Caco-2 (cell line): ENCODE data around the gene EGFR. TPM values are rescaled to one million over a fixed set of nuclear protein-coding genes. Genes with fewer than 3 reads are reported as not detected.
A peak's percentile ranks its signal among the peaks of the same experiment; 100 is the strongest.

Experiments used
- BruUV-seq: library from RNA; stranded (reverse); fragments of 400-500 nt; replicated peaks from 2 replicates; lab custom pipeline; 2021; lab: Mats Ljungman, UMichigan
- CTCF ChIA-PET: fragments of 300-600 bp; sonication (Branson Sonifier 250); formaldehyde crosslinking; loops from one replicate; lab custom pipeline; 2022; ENCODE audit warnings: antibody characterized with exemption; lab: Charles Lee
- POLR2A ChIA-PET: fragments of 300-600 bp; sonication (Branson Sonifier 250); formaldehyde crosslinking; loops from one replicate; lab custom pipeline; 2022; ENCODE audit warnings: antibody characterized with exemption; lab: Charles Lee
- DNase-seq, 2 experiments: peaks; one replicate each; pipeline versions ENCODE4 v3.0.0 to v3.0.0-alpha.2; 2020 to 2022
- H3K27me3 ChIP-seq: replicated peaks from 2 replicates; pipeline ENCODE4 v1.6.0; 2011; ENCODE audit warnings: low read length; ENCODE audit not compliant: control insufficient read depth, insufficient read depth
- H3K36me3 ChIP-seq: 2 replicates; pipeline ENCODE4 v1.5.1; 2011; ENCODE audit warnings: low read length; ENCODE audit not compliant: control insufficient read depth, insufficient read depth
- H3K4me1 ChIP-seq: fragments of 250-450 bp; sonication (Bioruptor Pico); 2 replicates; pipeline ENCODE4 v1.5.1; 2020; ENCODE audit warnings: mild to moderate bottlenecking
- H3K4me3 ChIP-seq: 2 replicates; pipeline ENCODE4 v1.5.1; 2011; ENCODE audit warnings: low read depth, mild to moderate bottlenecking, control low read depth, low read length
- H3K9me3 ChIP-seq: fragments of 250-450 bp; sonication (Bioruptor Pico); 2 replicates; pipeline ENCODE4 v1.5.1; 2020; ENCODE audit warnings: mild to moderate bottlenecking, moderate library complexity
- H3K27ac Mint-ChIP-seq: one replicate; pipeline ENCODE4 v1.8.0; 2022; ENCODE audit warnings: mixed read lengths; ENCODE audit not compliant: unreplicated experiment
- H3K27me3 Mint-ChIP-seq: one replicate; pipeline ENCODE4 v1.8.0; 2022; ENCODE audit warnings: mixed read lengths; ENCODE audit not compliant: insufficient read depth, unreplicated experiment
- H3K36me3 Mint-ChIP-seq: one replicate; pipeline ENCODE4 v1.8.0; 2022; ENCODE audit warnings: mild to moderate bottlenecking, mixed read lengths; ENCODE audit not compliant: insufficient read depth, unreplicated experiment
- H3K4me1 Mint-ChIP-seq: one replicate; pipeline ENCODE4 v1.8.0; 2022; ENCODE audit warnings: low read depth, mixed read lengths; ENCODE audit not compliant: unreplicated experiment
- H3K4me3 Mint-ChIP-seq: one replicate; pipeline ENCODE4 v1.8.0; 2022; ENCODE audit warnings: mild to moderate bottlenecking, moderate library complexity, mixed read lengths; ENCODE audit not compliant: unreplicated experiment
- H3K9me3 Mint-ChIP-seq: one replicate; pipeline ENCODE4 v1.8.0; 2022; ENCODE audit warnings: mixed read lengths; ENCODE audit not compliant: unreplicated experiment
- intact Hi-C: fragments of 100-400 bp; cut with micrococcal nuclease; formaldehyde crosslinking; loops from one replicate; pipeline ENCODE4 v1.10.0; 2022; ENCODE audit not compliant: unreplicated experiment
- total RNA-seq: library from RNA; stranded (reverse); gene quantifications from 2 replicates; pipeline ENCODE4 v1.2.3, GENCODE V29; 2022
- TF ChIP-seq, protein P1 (sequence below), 2 experiments: fragments of 200-600 bp in 1 of 2; IDR thresholded peaks; 1 replicate in 1 of 2; 2 replicates in 1 of 2; pipeline versions ENCODE4 v1.5.1 to v1.8.0; 2011 to 2022; ENCODE audit warnings: antibody characterized with exemption in 1 of 2, control low read depth in 1 of 2, inconsistent platforms in 1 of 2, low read depth in 1 of 2, low read length in 1 of 2, mild to moderate bottlenecking in 1 of 2, moderate library complexity in 1 of 2; ENCODE audit not compliant: insufficient read depth in 1 of 2, severe bottlenecking in 1 of 2, unreplicated experiment in 1 of 2

The EGFR gene
- total RNA-seq, 1 experiment from 2014 or later, result 60.1 TPM

- Mint-ChIP-seq H3K9me3 (no peaks in the 10 kb centered on the region), H3K27me3 (no peaks in the 10 kb centered on the region), H3K4me1 (peaks cover 10% of the 10 kb centered on the region), H3K27ac (peak overlapping the region; percentile 17), H3K36me3 (peaks cover 4% of the 10 kb centered on the region), H3K4me3 (no peak overlapping the region)
- TF ChIP-seq, protein P1, sequence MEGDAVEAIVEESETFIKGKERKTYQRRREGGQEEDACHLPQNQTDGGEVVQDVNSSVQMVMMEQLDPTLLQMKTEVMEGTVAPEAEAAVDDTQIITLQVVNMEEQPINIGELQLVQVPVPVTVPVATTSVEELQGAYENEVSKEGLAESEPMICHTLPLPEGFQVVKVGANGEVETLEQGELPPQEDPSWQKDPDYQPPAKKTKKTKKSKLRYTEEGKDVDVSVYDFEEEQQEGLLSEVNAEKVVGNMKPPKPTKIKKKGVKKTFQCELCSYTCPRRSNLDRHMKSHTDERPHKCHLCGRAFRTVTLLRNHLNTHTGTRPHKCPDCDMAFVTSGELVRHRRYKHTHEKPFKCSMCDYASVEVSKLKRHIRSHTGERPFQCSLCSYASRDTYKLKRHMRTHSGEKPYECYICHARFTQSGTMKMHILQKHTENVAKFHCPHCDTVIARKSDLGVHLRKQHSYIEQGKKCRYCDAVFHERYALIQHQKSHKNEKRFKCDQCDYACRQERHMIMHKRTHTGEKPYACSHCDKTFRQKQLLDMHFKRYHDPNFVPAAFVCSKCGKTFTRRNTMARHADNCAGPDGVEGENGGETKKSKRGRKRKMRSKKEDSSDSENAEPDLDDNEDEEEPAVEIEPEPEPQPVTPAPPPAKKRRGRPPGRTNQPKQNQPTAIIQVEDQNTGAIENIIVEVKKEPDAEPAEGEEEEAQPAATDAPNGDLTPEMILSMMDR (IDR thresholded peaks at IDR 0.05; ENCODE audit: insufficient read depth in 1 of 2, low read depth in 1 of 2, low read length in 1 of 2, severe bottlenecking in 1 of 2, unreplicated experiment in 1 of 2), result no peak
- no peak for DNase-seq
- H3K4me3 ChIP-seq, result no peak overlapping the region
- intact Hi-C loops, result no loop called here
- no peaks in the 10 kb centered on the region for H3K9me3 ChIP-seq
- no peaks in the 10 kb centered on the region for H3K4me1 ChIP-seq
- no peaks in the 10 kb centered on the region for H3K36me3 ChIP-seq
- ChIA-PET CTCF (no interaction called here), POLR2A (no interaction called here)
- BruUV-seq, result no TSS peak
- H3K27me3 ChIP-seq, result no peaks in the 10 kb centered on the region
Measured at GRCh38 chr7:55100544-55101327, 81.9 kb downstream of the EGFR start.

DNA sequence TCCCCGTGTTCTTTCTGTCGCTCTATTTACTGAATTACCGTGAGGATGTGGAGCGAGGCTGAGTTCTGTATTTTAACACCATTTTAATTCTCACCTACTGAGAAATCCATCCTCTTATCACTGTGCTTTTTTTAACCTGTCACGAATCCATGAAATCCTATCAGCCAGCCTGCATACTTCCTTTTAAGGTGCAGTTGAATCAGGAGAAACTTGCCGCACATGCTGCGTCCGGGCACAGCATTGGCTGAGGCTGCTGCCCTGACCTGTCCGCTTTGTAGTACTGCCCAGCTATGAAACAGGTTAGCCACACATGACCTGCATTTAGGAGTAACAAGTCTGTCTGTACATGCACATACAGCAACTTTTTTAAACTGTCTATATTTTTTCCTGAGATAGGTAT is 82.5 kb downstream of the EGFR start:
- Histone ChIP-seq H3K27me3 (no peaks in the 10 kb centered on the region), H3K9me3 (no peaks in the 10 kb centered on the region), H3K4me3 (no peak overlapping the region), H3K36me3 (no peaks in the 10 kb centered on the region), H3K4me1 (no peaks in the 10 kb centered on the region)
- DNase-seq, result no peak
- Mint-ChIP-seq H3K27ac (peak overlapping the region; percentile 17), H3K27me3 (no peaks in the 10 kb centered on the region), H3K4me3 (no peak overlapping the region), H3K4me1 (peaks cover 7% of the 10 kb centered on the region), H3K9me3 (no peaks in the 10 kb centered on the region), H3K36me3 (peaks cover 4% of the 10 kb centered on the region)
- ChIA-PET CTCF (no interaction called here), POLR2A (no interaction called here)
- BruUV-seq, result no TSS peak
- intact Hi-C loops, result no loop called here
- TF ChIP-seq, protein P1 (IDR thresholded peaks at IDR 0.05; ENCODE audit: insufficient read depth in 1 of 2, low read depth in 1 of 2, low read length in 1 of 2, severe bottlenecking in 1 of 2, unreplicated experiment in 1 of 2), result no peak

DNA sequence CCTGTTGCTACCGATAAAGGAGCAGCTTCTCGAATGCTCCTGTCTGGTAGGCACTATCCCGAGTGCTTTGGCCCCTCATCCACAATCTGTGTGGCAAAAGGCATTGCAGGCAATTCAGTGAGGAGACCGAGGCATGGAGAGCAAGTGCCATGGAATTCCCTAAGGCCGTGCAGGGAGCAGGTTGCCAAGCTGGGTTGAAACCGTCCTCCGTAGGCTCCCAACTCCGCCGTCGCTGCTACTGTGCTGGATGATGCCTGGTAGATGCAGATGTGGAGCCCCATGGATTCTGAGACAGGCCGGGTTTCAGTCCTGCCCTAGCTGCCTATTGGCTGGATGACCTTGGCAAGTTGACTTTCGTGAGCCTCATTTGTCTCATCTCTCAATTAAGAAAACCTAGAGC is 85.3 kb downstream of the EGFR start:
- H3K36me3 Mint-ChIP-seq, result peaks cover 4% of the 10 kb centered on the region
- ChIA-PET POLR2A (no interaction called here), CTCF (no interaction called here)
- no peak for DNase-seq
- BruUV-seq, result no TSS peak
- TF ChIP-seq, protein P1 (IDR thresholded peaks at IDR 0.05; ENCODE audit: insufficient read depth in 1 of 2, low read depth in 1 of 2, low read length in 1 of 2, severe bottlenecking in 1 of 2, unreplicated experiment in 1 of 2), result no peak
- no peak overlapping the region for H3K4me3 Mint-ChIP-seq
- intact Hi-C loops, result no loop called here
- Histone ChIP-seq H3K36me3 (no peaks in the 10 kb centered on the region), H3K27me3 (no peaks in the 10 kb centered on the region), H3K4me3 (no peak overlapping the region), H3K4me1 (peaks cover 6% of the 10 kb centered on the region; the same call in 1 of the 2 replicates), H3K9me3 (no peaks in the 10 kb centered on the region)
- no peaks in the 10 kb centered on the region for H3K27me3 Mint-ChIP-seq
- H3K9me3 Mint-ChIP-seq, result no peaks in the 10 kb centered on the region
- H3K27ac Mint-ChIP-seq, result no peak overlapping the region
- H3K4me1 Mint-ChIP-seq, result peaks cover 17% of the 10 kb centered on the region
